ENCODE data around the gene SHC3. TPM values are rescaled to one million over a fixed set of nuclear protein-coding genes. Genes with fewer than 3 reads are reported as not detected.

SHC3 gene
- total and polyA plus RNA-seq, 2 experiments from 2014 or later, result 1.3 to 2.9 TPM

GRCh38 chr9:88987661-88988060 lies 191.0 kb downstream of the SHC3 start (continued):
- TF ChIP-seq ZNF462 (CRISPR knock-in tag; IDR thresholded peaks at IDR 0.05), result no peak
- no peak for TF ChIP-seq JUNB (IDR thresholded peaks at IDR 0.05; ENCODE audit: unreplicated experiment)
- TF ChIP-seq EZH2phosphoT487 (IDR thresholded peaks at IDR 0.05; ENCODE audit: unreplicated experiment), result no peak
- TF ChIP-seq STAT1 (IDR thresholded peaks at IDR 0.05; ENCODE audit: unreplicated experiment), result no peak
- TF ChIP-seq CREB1 (CRISPR knock-in tag; IDR thresholded peaks at IDR 0.05; ENCODE audit: low read depth), result no peak
- TF ChIP-seq EZH2 (IDR thresholded peaks at IDR 0.05; ENCODE audit: low read depth, unreplicated experiment), result no peak
- no peak for TF ChIP-seq NANOG (IDR thresholded peaks at IDR 0.05; ENCODE audit: borderline replicate concordance)
- no peak for TF ChIP-seq CTCF (conservative IDR thresholded peaks at IDR 0.05; ENCODE audit: low read depth in 2 of 2)

GRCh38 chr9:88986776-88987175 lies 191.8 kb downstream of the SHC3 start:
- Mint-ChIP-seq H3K4me3 (no peak overlapping the region), H3K27ac (no peak overlapping the region), H3K27me3 (ENCODE audit: insufficient read depth, low read depth, poor library complexity) (peaks cover 8% of the 10 kb centered on the region), H3K36me3 (ENCODE audit: low read depth) (no peaks in the 10 kb centered on the region), H3K4me1 (peaks cover 27% of the 10 kb centered on the region), H3K9me3 (peaks cover 4% of the 10 kb centered on the region; the same call in 1 of the 3 replicates)
- Histone ChIP-seq H3F3A (replicated peaks; ENCODE audit: low read depth) (0 out of 2 replicates have a peak, but pooled peaks cover 7% of the 10 kb centered on the region), H3K9me2 (ENCODE audit: insufficient read depth) (no peaks in the 10 kb centered on the region), H3K4me3 (no peak overlapping the region), H3K4me2 (no peak overlapping the region), H3K79me2 (replicated peaks; ENCODE audit: insufficient read depth) (no peaks in the 10 kb centered on the region), H4K20me1 (replicated peaks; ENCODE audit: insufficient read depth) (no peaks in the 10 kb centered on the region), H3K36me3 (ENCODE audit: insufficient read depth) (no peaks in the 10 kb centered on the region), H3K27me3 (ENCODE audit: insufficient read depth) (peaks cover 3% of the 10 kb centered on the region), H3K27ac (ENCODE audit: low read depth) (no peak overlapping the region), H2AFZ (no peak overlapping the region), H3K4me1 (ENCODE audit: insufficient read depth) (peaks cover 18% of the 10 kb centered on the region)
- DNase-seq (ENCODE audit: low spot score) (no peak), ATAC-seq (no peak)
- no peak for TF ChIP-seq JUNB (IDR thresholded peaks at IDR 0.05; ENCODE audit: unreplicated experiment)
- no peak for TF ChIP-seq EZH2phosphoT487 (IDR thresholded peaks at IDR 0.05; ENCODE audit: unreplicated experiment)
- no peak for TF ChIP-seq NANOG (IDR thresholded peaks at IDR 0.05; ENCODE audit: borderline replicate concordance)
- TF ChIP-seq CREB1 (CRISPR knock-in tag; IDR thresholded peaks at IDR 0.05; ENCODE audit: low read depth), result no peak
- no peak for TF ChIP-seq STAT1 (IDR thresholded peaks at IDR 0.05; ENCODE audit: unreplicated experiment)
- TF ChIP-seq ZNF331 (CRISPR knock-in tag; IDR thresholded peaks at IDR 0.05; ENCODE audit: low read depth), result no peak
- no peak for TF ChIP-seq ETS1 (IDR thresholded peaks at IDR 0.05)

Data from GM23338 (cell line).